ENCODE results near the gene PYGO1. TPM values are rescaled to one million over a fixed set of nuclear protein-coding genes. Genes with fewer than 3 reads are reported as not detected.

The PYGO1 gene
- total RNA-seq, 2 experiments from 2014 or later: not detected

DNA sequence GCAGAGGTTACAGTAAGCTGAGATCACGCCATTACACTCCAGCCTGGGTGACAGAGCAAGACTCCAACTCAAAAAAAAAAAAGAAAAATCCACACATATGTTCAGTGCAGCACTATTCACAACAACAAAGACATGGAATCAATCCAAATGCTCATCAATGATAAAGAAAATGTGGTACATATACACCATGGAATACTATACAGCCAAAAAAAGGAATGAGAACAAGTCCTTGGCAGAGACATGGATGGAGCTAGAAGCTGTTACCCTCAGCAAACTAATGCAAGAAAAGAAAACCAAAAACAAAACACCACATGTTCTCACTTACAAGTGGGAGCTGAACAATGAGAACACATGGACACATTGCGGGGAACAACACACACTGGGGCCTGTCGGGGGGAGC is 25.5 kb downstream of the PYGO1 start:
- ChIA-PET POLR2A (no interaction called here), CTCF (no interaction called here)
- H3K27me3 Mint-ChIP-seq: peaks cover 10% of the 10 kb centered on the region
- no peak for DNase-seq
- H3K27ac Mint-ChIP-seq: no peak overlapping the region
- intact Hi-C loops (cut with DNase I, micrococcal nuclease): no loop called here
- H3K4me3 Mint-ChIP-seq: no peak overlapping the region
- ATAC-seq: no peak
- peaks cover 8% of the 10 kb centered on the region for H3K9me3 Mint-ChIP-seq (ENCODE audit: low read depth)
- no peaks in the 10 kb centered on the region for H3K4me1 Mint-ChIP-seq
- no peaks in the 10 kb centered on the region for H3K36me3 Mint-ChIP-seq (ENCODE audit: low read depth)

DNA sequence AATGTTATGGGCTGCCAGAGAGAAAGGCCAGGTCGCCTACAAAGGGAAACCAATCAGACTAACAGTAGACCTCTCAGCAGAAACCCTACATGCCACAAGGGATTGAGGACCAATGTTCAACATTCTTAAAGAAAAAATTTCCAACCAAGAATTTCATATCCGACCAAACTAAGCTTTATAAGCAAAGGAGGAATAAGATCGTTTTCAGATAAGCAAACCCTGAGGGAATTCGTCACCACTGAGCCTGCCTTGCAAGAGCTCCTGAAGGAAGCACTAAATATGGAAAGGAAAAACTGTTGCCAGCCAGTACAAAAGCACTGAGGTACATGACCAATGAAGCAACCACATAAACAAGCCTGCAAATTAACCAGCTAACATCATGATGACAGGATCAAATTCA is 33.1 kb downstream of the PYGO1 start:
- CTCF ChIA-PET: interaction anchor here (1.4 kb wide), 1 partner anchor 19 kb away, joined by 3 read pairs; no protein-coding TSS in a partner anchor
- H3K4me3 Mint-ChIP-seq: no peak overlapping the region
- DNase-seq: no peak
- H3K9me3 Mint-ChIP-seq (ENCODE audit: low read depth): peaks cover 22% of the 10 kb centered on the region
- intact Hi-C loops (cut with DNase I, micrococcal nuclease): no loop called here
- H3K36me3 Mint-ChIP-seq (ENCODE audit: low read depth): peaks cover 6% of the 10 kb centered on the region
- no peaks in the 10 kb centered on the region for H3K4me1 Mint-ChIP-seq
- no peak for ATAC-seq
- H3K27me3 Mint-ChIP-seq: peaks cover 19% of the 10 kb centered on the region
- no peak overlapping the region for H3K27ac Mint-ChIP-seq
- POLR2A ChIA-PET: no interaction called here

DNA sequence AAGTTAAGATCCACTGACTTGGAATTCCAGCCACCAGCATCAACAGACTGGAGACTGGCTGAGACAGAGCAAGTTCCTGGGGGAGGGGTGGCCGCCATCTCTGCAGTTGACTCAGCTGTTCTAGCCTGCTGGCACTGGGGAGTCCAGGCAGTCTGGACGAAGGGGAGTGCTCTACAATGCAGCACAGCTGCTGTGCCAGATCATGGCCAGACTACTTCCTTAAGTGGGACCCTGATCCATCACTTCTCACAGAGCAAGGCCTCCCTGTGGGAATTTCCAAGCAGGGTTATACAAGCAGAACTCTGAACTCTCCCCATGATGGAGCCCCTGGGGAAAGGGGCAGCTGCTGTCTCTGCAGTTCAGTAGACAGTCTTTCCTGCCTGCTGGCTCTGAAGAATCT is 35.2 kb downstream of the PYGO1 start:
- H3K4me3 Mint-ChIP-seq: no peak overlapping the region
- ATAC-seq (no peak), DNase-seq (no peak)
- peaks cover 19% of the 10 kb centered on the region for H3K27me3 Mint-ChIP-seq
- ChIA-PET POLR2A (no interaction called here), CTCF (no interaction called here)
- H3K27ac Mint-ChIP-seq: no peak overlapping the region
- H3K9me3 Mint-ChIP-seq (ENCODE audit: low read depth): peaks cover 22% of the 10 kb centered on the region
- H3K4me1 Mint-ChIP-seq: no peaks in the 10 kb centered on the region
- peaks cover 6% of the 10 kb centered on the region for H3K36me3 Mint-ChIP-seq (ENCODE audit: low read depth)
- intact Hi-C loops (cut with DNase I, micrococcal nuclease): no loop called here

DNA sequence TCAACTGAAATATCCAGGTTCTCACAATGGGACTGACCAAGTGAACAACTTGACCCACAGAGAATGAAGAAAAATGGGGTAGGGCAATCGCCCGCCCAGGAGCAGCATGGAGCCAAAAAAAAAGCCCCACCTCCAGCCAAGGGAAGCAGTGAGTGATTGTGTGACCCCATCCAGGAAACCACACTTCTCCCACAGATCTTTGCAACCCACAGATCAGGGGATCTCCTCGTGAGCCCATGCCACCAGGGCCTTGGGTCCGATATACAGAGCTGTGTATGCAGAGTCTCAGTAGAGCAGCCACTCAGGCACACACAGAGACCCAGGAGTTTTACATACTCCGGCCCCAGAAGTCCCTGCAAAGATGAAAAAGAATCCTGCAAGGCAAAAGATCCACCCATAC is 35.7 kb downstream of the PYGO1 start:
- POLR2A ChIA-PET: no interaction called here
- CTCF ChIA-PET: no interaction called here
- H3K4me3 Mint-ChIP-seq: no peak overlapping the region
- H3K36me3 Mint-ChIP-seq (ENCODE audit: low read depth): peaks cover 6% of the 10 kb centered on the region
- H3K9me3 Mint-ChIP-seq (ENCODE audit: low read depth): peaks cover 20% of the 10 kb centered on the region
- ATAC-seq (no peak), DNase-seq (no peak)
- intact Hi-C loops (cut with DNase I, micrococcal nuclease): no loop called here
- H3K4me1 Mint-ChIP-seq: no peaks in the 10 kb centered on the region
- no peak overlapping the region for H3K27ac Mint-ChIP-seq
- peaks cover 19% of the 10 kb centered on the region for H3K27me3 Mint-ChIP-seq

GRCh38 chr15:55549305-55549704 is 38.8 kb downstream of the PYGO1 start:
- peaks cover 10% of the 10 kb centered on the region for H3K27me3 Mint-ChIP-seq
- intact Hi-C loops (cut with DNase I, micrococcal nuclease): no loop called here
- CTCF ChIA-PET: interaction anchor here (1.2 to 1.3 kb wide), 2 partner anchors 18 to 23 kb away, joined by 3 to 4 read pairs; no protein-coding TSS in a partner anchor
- H3K4me3 Mint-ChIP-seq: no peak overlapping the region
- DNase-seq (no peak), ATAC-seq (no peak)
- H3K4me1 Mint-ChIP-seq: no peaks in the 10 kb centered on the region
- POLR2A ChIA-PET: no interaction called here
- H3K27ac Mint-ChIP-seq: no peak overlapping the region
- no peaks in the 10 kb centered on the region for H3K36me3 Mint-ChIP-seq (ENCODE audit: low read depth)
- peaks cover under 1% of the 10 kb centered on the region for H3K9me3 Mint-ChIP-seq (ENCODE audit: low read depth)

GRCh38 chr15:55546718-55547117 is 41.4 kb downstream of the PYGO1 start:
- intact Hi-C loops (cut with DNase I, micrococcal nuclease): no loop called here
- Mint-ChIP-seq H3K36me3 (ENCODE audit: low read depth) (no peaks in the 10 kb centered on the region), H3K4me3 (no peak overlapping the region), H3K4me1 (peaks cover 2% of the 10 kb centered on the region), H3K27me3 (peaks cover 13% of the 10 kb centered on the region), H3K9me3 (ENCODE audit: low read depth) (no peaks in the 10 kb centered on the region), H3K27ac (no peak overlapping the region)
- no peak for DNase-seq
- CTCF ChIA-PET: no interaction called here
- POLR2A ChIA-PET: no interaction called here
- no peak for ATAC-seq

DNA sequence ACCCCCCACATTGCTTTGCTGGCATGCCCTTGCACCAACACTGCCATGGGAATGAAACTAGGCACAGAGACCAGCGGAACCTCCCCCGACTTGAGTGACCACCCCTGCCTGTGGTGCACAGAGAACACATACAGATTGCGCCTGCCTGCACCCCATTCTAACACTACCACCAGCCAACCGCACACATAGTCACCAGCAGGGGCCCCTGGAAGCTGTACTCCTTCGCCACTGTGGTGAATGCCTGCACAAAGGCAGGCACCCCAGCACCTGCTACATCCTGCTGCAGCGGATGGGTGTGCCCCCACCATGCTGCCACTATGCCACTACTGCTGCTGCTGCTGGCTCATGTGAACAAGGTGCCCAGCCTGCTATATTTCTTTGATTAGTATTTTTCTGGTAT is 52.7 kb downstream of the PYGO1 start:
- DNase-seq: no peak
- Mint-ChIP-seq H3K36me3 (ENCODE audit: low read depth) (no peaks in the 10 kb centered on the region), H3K27ac (no peak overlapping the region), H3K4me1 (no peaks in the 10 kb centered on the region), H3K4me3 (no peak overlapping the region), H3K9me3 (ENCODE audit: low read depth) (no peaks in the 10 kb centered on the region), H3K27me3 (peaks cover 4% of the 10 kb centered on the region)
- CTCF ChIA-PET: interaction anchor here (0.6 kb wide), 1 partner anchor 62 kb away, joined by 3 read pairs; no protein-coding TSS in a partner anchor
- no peak for ATAC-seq
- intact Hi-C loops (cut with DNase I, micrococcal nuclease): no loop called here
- POLR2A ChIA-PET: no interaction called here

- H3K36me3 Mint-ChIP-seq (ENCODE audit: low read depth): no peaks in the 10 kb centered on the region
- H3K4me3 Mint-ChIP-seq: no peak overlapping the region
- ChIA-PET POLR2A (no interaction called here), CTCF (interaction anchor here (0.5 to 0.7 kb wide), 2 partner anchors 313 to 354 kb away, joined by 3 to 4 read pairs; no protein-coding TSS in a partner anchor)
- no peaks in the 10 kb centered on the region for H3K4me1 Mint-ChIP-seq
- DNase-seq: no peak
- H3K27me3 Mint-ChIP-seq: peaks cover 6% of the 10 kb centered on the region
- no peak overlapping the region for H3K27ac Mint-ChIP-seq
- ATAC-seq: no peak
- intact Hi-C loops (cut with DNase I, micrococcal nuclease): no loop called here
- no peaks in the 10 kb centered on the region for H3K9me3 Mint-ChIP-seq (ENCODE audit: low read depth)
Measured at GRCh38 chr15:55532944-55533343, 55.2 kb downstream of the PYGO1 start.

DNA sequence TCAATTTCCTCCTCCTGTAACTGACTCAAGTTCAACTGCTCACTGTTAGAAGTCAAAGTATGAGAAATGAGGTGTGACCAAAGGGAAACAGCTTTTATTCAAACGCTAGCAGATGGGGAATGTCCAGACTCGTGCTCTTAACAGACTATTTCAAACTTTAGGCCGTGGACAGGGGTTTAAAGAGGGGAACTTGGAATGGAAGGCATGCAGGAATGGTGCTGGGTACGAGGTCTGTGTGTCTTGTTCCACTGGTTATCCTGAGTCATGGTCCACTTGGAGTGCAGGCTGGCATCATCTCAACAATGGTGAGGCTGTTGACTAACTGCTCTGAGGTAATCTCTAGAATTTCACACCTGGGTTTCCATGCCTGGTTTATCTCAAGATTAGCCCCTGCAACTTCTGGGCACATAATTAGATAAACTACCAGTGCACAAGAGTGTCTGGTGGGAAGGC is 57.3 kb downstream of the PYGO1 start:
- no peak overlapping the region for H3K27ac Mint-ChIP-seq
- POLR2A ChIA-PET: no interaction called here
- no peaks in the 10 kb centered on the region for H3K4me1 Mint-ChIP-seq
- no peak for DNase-seq
- intact Hi-C loops (cut with DNase I, micrococcal nuclease): no loop called here
- peaks cover 10% of the 10 kb centered on the region for H3K27me3 Mint-ChIP-seq
- no peak for ATAC-seq
- no peaks in the 10 kb centered on the region for H3K9me3 Mint-ChIP-seq (ENCODE audit: low read depth)
- no peak overlapping the region for H3K4me3 Mint-ChIP-seq
- CTCF ChIA-PET: interaction anchor here (2.7 kb wide), 1 partner anchor 13 kb away, joined by 5 read pairs; no protein-coding TSS in a partner anchor
- H3K36me3 Mint-ChIP-seq (ENCODE audit: low read depth): no peaks in the 10 kb centered on the region

DNA sequence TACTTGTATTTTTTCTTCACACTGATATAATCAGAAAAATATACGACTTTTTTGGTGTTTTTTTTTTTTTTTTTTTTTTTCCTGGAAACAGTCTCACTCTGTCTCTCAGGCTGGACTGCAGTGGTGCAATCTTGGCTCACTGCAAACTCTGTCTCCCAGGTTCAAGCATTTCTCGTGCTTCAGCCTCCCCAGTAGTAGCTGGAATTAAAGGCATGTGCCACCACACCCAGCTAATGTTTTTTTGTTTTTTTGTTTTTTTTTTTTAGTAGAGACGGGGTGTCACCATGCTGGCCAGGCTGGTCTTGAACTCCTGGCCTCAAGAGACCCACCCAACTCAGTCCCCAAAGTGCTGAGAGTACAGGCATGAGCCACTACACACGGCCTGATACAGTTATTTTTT is 59.3 kb downstream of the PYGO1 start:
- ChIA-PET POLR2A (no interaction called here), CTCF (interaction anchor here (2.7 to 3.9 kb wide), 2 partner anchors 11 to 15 kb away, joined by 5 to 19 read pairs; no protein-coding TSS in a partner anchor)
- ATAC-seq (no peak), DNase-seq (no peak)
- intact Hi-C loops (cut with DNase I, micrococcal nuclease): no loop called here
- no peaks in the 10 kb centered on the region for H3K36me3 Mint-ChIP-seq (ENCODE audit: low read depth)
- H3K27ac Mint-ChIP-seq: no peak overlapping the region
- no peaks in the 10 kb centered on the region for H3K4me1 Mint-ChIP-seq
- no peaks in the 10 kb centered on the region for H3K9me3 Mint-ChIP-seq (ENCODE audit: low read depth)
- peaks cover 18% of the 10 kb centered on the region for H3K27me3 Mint-ChIP-seq
- no peak overlapping the region for H3K4me3 Mint-ChIP-seq

GRCh38 chr15:55527150-55527549 is 61.0 kb downstream of the PYGO1 start:
- DNase-seq (no peak), ATAC-seq (no peak)
- intact Hi-C loops (cut with DNase I, micrococcal nuclease): no loop called here
- CTCF ChIA-PET: interaction anchor here (0.8 to 3.9 kb wide), 9 partner anchors 9 to 116 kb away, joined by 3 to 19 read pairs (median 5); no protein-coding TSS in a partner anchor
- H3K27ac Mint-ChIP-seq: no peak overlapping the region
- no peaks in the 10 kb centered on the region for H3K4me1 Mint-ChIP-seq
- H3K36me3 Mint-ChIP-seq (ENCODE audit: low read depth): no peaks in the 10 kb centered on the region
- no peaks in the 10 kb centered on the region for H3K9me3 Mint-ChIP-seq (ENCODE audit: low read depth)
- peaks cover 27% of the 10 kb centered on the region for H3K27me3 Mint-ChIP-seq
- H3K4me3 Mint-ChIP-seq: no peak overlapping the region
- POLR2A ChIA-PET: no interaction called here

DNA sequence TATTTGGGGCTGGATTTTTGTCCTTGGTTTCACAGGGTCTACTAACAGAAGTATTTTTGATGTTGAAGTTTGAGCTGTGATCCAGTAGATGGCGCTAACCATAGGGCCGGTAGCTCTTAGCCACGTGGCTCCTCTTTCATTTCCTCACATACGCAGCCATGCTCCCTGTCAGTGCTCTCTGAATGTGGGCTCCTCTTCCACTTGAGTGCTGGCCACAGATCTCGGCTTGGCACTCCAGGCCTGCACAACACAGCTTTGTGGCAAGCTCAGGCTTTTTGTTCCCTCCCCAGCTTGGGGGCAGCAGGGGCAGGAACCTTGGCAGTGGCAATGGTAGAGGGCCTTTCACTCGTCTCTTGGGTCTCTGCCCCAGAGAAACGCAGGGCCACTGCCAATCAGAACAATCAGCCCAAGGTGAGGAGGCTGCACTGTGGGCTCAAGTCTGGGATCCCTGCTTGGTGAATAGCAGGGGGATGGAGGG is 61.5 kb downstream of the PYGO1 start:
- Mint-ChIP-seq H3K9me3 (ENCODE audit: low read depth) (no peaks in the 10 kb centered on the region), H3K4me3 (no peak overlapping the region), H3K27ac (no peak overlapping the region), H3K27me3 (peaks cover 29% of the 10 kb centered on the region), H3K4me1 (no peaks in the 10 kb centered on the region), H3K36me3 (ENCODE audit: low read depth) (no peaks in the 10 kb centered on the region)
- DNase-seq: peak; percentile 40
- ChIA-PET POLR2A (no interaction called here), CTCF (interaction anchor here (0.6 to 3.9 kb wide), 20 partner anchors 9 to 619 kb away, joined by 3 to 19 read pairs (median 4); no protein-coding TSS in a partner anchor)
- peak; percentile 74 for ATAC-seq
- intact Hi-C loops (cut with DNase I, micrococcal nuclease): loop anchor here in 1 of 2 experiments (1.0 kb wide), 1 partner anchor 115 kb away; no protein-coding TSS in a partner anchor
